ENCODE results near the gene PARD3B.

The PARD3B gene

DNA sequence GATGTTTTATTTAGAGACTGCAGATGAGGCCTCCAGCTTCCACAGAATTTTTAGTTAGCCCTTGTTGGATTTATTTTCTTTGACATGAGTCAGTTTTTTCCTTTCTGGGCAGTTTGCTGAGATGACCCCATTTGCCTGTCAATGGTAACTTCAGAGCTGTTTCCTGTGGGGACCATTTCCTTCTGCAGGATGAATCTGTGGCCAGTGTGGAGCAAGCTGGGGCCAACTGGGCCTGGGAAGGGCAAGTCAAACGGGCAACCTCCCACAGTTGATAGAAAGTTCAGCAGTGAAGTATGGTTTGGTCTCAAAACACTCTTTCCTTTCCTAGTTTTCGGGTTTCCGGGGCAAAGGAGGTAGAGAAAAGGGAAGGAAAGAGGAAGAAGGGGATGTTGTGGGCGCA, 845.6 kb downstream of the PARD3B start:
- Mint-ChIP-seq H3K4me3 (no peak overlapping the region), H3K4me1 (peaks cover 11% of the 10 kb centered on the region), H3K27ac (no peak overlapping the region), H3K36me3 (ENCODE audit: low read depth) (no peaks in the 10 kb centered on the region), H3K27me3 (ENCODE audit: low read depth) (no peaks in the 10 kb centered on the region), H3K9me3 (no peaks in the 10 kb centered on the region)
- TF ChIP-seq, protein P1, sequence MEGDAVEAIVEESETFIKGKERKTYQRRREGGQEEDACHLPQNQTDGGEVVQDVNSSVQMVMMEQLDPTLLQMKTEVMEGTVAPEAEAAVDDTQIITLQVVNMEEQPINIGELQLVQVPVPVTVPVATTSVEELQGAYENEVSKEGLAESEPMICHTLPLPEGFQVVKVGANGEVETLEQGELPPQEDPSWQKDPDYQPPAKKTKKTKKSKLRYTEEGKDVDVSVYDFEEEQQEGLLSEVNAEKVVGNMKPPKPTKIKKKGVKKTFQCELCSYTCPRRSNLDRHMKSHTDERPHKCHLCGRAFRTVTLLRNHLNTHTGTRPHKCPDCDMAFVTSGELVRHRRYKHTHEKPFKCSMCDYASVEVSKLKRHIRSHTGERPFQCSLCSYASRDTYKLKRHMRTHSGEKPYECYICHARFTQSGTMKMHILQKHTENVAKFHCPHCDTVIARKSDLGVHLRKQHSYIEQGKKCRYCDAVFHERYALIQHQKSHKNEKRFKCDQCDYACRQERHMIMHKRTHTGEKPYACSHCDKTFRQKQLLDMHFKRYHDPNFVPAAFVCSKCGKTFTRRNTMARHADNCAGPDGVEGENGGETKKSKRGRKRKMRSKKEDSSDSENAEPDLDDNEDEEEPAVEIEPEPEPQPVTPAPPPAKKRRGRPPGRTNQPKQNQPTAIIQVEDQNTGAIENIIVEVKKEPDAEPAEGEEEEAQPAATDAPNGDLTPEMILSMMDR (IDR thresholded peaks at IDR 0.05; ENCODE audit: unreplicated experiment in 3 of 3): no peak

DNA sequence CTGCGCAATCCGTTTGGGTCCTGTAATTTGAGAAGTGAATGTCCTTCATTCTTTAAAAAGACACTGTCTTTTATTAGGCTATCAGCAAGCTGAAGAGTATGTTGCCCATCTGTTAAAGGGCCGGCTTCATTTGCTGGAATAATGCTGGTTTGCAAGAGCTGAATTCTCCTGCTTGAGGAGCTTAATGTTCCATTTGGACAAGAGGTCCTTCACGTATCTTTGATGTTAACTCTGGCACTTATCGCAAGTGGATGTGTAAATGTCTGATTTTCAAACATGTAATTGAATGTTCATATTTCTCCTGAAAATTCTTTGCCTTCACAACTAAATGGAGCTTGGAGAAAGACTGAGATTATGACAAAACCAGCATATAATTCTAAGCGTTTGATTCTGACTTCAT, 856.2 kb downstream of the PARD3B start:
- Mint-ChIP-seq H3K9me3 (no peaks in the 10 kb centered on the region), H3K4me3 (no peak overlapping the region), H3K27me3 (ENCODE audit: low read depth) (no peaks in the 10 kb centered on the region), H3K4me1 (peaks cover 45% of the 10 kb centered on the region), H3K27ac (peak overlapping the region in 1 of 3 experiments; percentile 45), H3K36me3 (ENCODE audit: low read depth) (peaks cover 6% of the 10 kb centered on the region)
- TF ChIP-seq, protein P1 (IDR thresholded peaks at IDR 0.05; ENCODE audit: unreplicated experiment in 3 of 3): no peak

DNA sequence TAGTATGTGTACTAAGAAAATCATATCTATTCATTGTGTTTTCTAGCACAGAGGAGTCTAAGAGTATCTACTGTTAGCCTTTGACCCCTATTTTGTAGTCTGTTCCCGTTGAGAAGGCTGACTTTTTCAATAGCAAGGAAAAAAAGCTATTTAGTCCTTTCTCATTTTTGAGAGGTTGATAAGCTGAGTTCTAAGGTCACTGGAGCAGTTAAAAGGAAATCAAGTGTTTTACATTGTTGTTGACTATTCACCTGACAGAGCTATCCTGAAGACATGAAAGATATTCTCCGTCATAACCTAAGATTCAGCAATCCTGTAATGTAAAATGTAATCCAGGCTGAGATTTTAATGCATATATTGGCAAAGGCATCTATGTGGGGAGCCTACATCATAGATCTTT, 856.7 kb downstream of the PARD3B start:
- Mint-ChIP-seq H3K4me1 (peaks cover 43% of the 10 kb centered on the region), H3K36me3 (ENCODE audit: low read depth) (peaks cover 6% of the 10 kb centered on the region), H3K27me3 (ENCODE audit: low read depth) (no peaks in the 10 kb centered on the region), H3K9me3 (no peaks in the 10 kb centered on the region), H3K4me3 (no peak overlapping the region), H3K27ac (peak overlapping the region in 2 of 3 experiments; percentile 3 to 45)
- TF ChIP-seq, protein P1 (IDR thresholded peaks at IDR 0.05; ENCODE audit: unreplicated experiment in 3 of 3): no peak

DNA sequence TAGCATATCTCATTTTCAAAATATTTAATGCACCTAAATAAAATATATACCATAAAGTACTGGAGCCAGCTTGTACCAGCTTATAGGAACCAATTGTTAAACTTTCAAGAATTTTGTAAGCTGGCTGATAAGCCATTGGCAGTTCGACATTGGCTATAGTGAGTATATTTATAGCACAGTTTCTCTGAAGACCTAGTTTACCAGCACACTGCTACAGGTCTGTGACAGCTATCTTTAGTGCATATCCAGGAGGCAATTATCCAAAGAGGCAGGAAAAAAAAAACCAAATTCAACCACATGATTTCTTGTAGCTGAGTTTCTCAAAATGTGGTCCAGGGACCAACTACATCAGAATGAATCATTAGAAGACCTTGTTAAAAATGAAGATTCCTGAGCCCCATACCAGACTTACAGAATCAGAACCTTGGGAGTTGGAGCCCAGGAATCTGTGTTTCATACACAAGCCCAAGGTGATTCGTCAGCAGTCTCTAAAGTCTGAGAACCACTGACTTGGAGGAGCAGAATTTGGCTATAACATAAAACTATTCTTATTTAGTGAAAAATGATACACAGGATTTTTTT, 858.1 kb downstream of the PARD3B start:
- Mint-ChIP-seq H3K27me3 (ENCODE audit: low read depth) (no peaks in the 10 kb centered on the region), H3K4me3 (no peak overlapping the region), H3K36me3 (ENCODE audit: low read depth) (peaks cover 6% of the 10 kb centered on the region), H3K4me1 (peaks cover 53% of the 10 kb centered on the region), H3K27ac (peak overlapping the region in 1 of 3 experiments; percentile 45), H3K9me3 (no peaks in the 10 kb centered on the region)
- TF ChIP-seq, protein P1 (IDR thresholded peaks at IDR 0.05; ENCODE audit: unreplicated experiment in 3 of 3): no peak

DNA sequence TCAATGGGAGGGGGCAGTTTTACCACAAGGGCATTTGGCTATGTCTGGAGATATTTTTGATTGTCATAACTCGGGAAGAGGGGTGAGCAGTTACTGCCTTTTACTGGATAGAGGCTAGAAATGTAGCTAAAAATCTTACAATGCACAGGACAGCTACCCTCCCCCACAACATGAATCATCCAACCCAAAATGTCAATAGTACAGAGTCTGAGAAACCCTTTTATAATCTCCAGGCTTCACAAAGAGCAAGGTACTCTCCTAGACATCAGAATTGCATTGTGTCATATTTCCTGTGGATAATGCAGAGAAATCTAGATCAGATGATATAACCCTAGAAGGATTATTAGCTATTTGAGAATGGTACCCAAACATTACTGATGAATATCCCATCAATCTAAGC, 859.9 kb downstream of the PARD3B start:
- no peaks in the 10 kb centered on the region for H3K27me3 Mint-ChIP-seq (ENCODE audit: low read depth)
- no peaks in the 10 kb centered on the region for H3K9me3 Mint-ChIP-seq
- H3K4me3 Mint-ChIP-seq: no peak overlapping the region

DNA sequence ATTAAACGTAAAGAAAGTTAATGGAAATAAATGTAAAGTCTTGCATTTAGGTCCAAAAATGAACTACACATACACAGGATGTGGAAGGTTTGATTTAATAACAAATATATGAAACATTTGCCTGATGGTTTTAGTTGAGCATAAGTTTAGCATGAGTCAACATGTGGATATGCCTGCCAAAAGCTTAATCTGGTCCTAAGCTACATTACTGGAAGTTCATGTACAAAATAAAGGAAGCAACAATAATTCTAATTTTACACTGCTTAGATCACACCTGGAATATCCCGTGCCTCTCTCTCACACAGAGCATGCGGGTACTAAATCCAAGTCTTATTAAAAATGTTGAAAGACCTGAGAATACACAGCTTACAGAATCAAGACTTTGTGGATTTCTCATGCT, 860.5 kb downstream of the PARD3B start:
- Mint-ChIP-seq H3K36me3 (ENCODE audit: low read depth) (peaks cover 3% of the 10 kb centered on the region), H3K4me1 (peaks cover 64% of the 10 kb centered on the region), H3K27ac (peak overlapping the region in 2 of 3 experiments; percentile 75 to 76), H3K4me3 (no peak overlapping the region), H3K9me3 (no peaks in the 10 kb centered on the region), H3K27me3 (ENCODE audit: low read depth) (no peaks in the 10 kb centered on the region)
- TF ChIP-seq, protein P1 (IDR thresholded peaks at IDR 0.05; ENCODE audit: unreplicated experiment in 3 of 3): no peak

More for the DNA sequence above, 859.9 kb downstream of the PARD3B start:
- TF ChIP-seq, protein P1 (IDR thresholded peaks at IDR 0.05; ENCODE audit: unreplicated experiment in 3 of 3): no peak
- H3K4me1 Mint-ChIP-seq: peaks cover 65% of the 10 kb centered on the region
- H3K36me3 Mint-ChIP-seq (ENCODE audit: low read depth): peaks cover 6% of the 10 kb centered on the region
- no peak overlapping the region for H3K27ac Mint-ChIP-seq

All from nephron (organoid).